Fibroblast of skin of abdomen (primary cell): ENCODE results near the gene MSANTD1.

Experiments
- DNase-seq: peaks from one replicate; pipeline ENCODE4 v3.0.0-alpha.2; 2013

The MSANTD1 gene

GRCh38 chr4:3304831-3305609, 56.1 kb downstream of the MSANTD1 start:
- DNase-seq: peak; percentile 37

- DNase-seq: no peak
Observed at GRCh38 chr4:3305610-3306371, 56.8 kb downstream of the MSANTD1 start.
